Caco-2 (cell line): Measurements from ENCODE around the gene FUBP3. TPM values are rescaled to one million over a fixed set of nuclear protein-coding genes. Genes with fewer than 3 reads are reported as not detected.
A peak's percentile ranks its signal among the peaks of the same experiment; 100 is the strongest.

Experiments
- BruUV-seq: library from RNA; stranded (reverse); fragments of 400-500 nt; replicated peaks from 2 replicates; lab custom pipeline; 2021; lab: Mats Ljungman, UMichigan
- CTCF ChIA-PET: fragments of 300-600 bp; sonication (Branson Sonifier 250); formaldehyde crosslinking; loops from one replicate; lab custom pipeline; 2022; ENCODE audit warnings: antibody characterized with exemption; lab: Charles Lee
- POLR2A ChIA-PET: fragments of 300-600 bp; sonication (Branson Sonifier 250); formaldehyde crosslinking; loops from one replicate; lab custom pipeline; 2022; ENCODE audit warnings: antibody characterized with exemption; lab: Charles Lee
- DNase-seq, 2 experiments: peaks; one replicate each; pipeline versions ENCODE4 v3.0.0 to v3.0.0-alpha.2; 2020 to 2022
- H3K27me3 ChIP-seq: replicated peaks from 2 replicates; pipeline ENCODE4 v1.6.0; 2011; ENCODE audit warnings: low read length; ENCODE audit not compliant: control insufficient read depth, insufficient read depth
- H3K36me3 ChIP-seq: 2 replicates; pipeline ENCODE4 v1.5.1; 2011; ENCODE audit warnings: low read length; ENCODE audit not compliant: control insufficient read depth, insufficient read depth
- H3K4me1 ChIP-seq: fragments of 250-450 bp; sonication (Bioruptor Pico); 2 replicates; pipeline ENCODE4 v1.5.1; 2020; ENCODE audit warnings: mild to moderate bottlenecking
- H3K4me3 ChIP-seq: 2 replicates; pipeline ENCODE4 v1.5.1; 2011; ENCODE audit warnings: low read depth, mild to moderate bottlenecking, control low read depth, low read length
- H3K9me3 ChIP-seq: fragments of 250-450 bp; sonication (Bioruptor Pico); 2 replicates; pipeline ENCODE4 v1.5.1; 2020; ENCODE audit warnings: mild to moderate bottlenecking, moderate library complexity
- H3K27ac Mint-ChIP-seq: one replicate; pipeline ENCODE4 v1.8.0; 2022; ENCODE audit warnings: mixed read lengths; ENCODE audit not compliant: unreplicated experiment
- H3K27me3 Mint-ChIP-seq: one replicate; pipeline ENCODE4 v1.8.0; 2022; ENCODE audit warnings: mixed read lengths; ENCODE audit not compliant: insufficient read depth, unreplicated experiment
- H3K36me3 Mint-ChIP-seq: one replicate; pipeline ENCODE4 v1.8.0; 2022; ENCODE audit warnings: mild to moderate bottlenecking, mixed read lengths; ENCODE audit not compliant: insufficient read depth, unreplicated experiment
- H3K4me1 Mint-ChIP-seq: one replicate; pipeline ENCODE4 v1.8.0; 2022; ENCODE audit warnings: low read depth, mixed read lengths; ENCODE audit not compliant: unreplicated experiment
- H3K4me3 Mint-ChIP-seq: one replicate; pipeline ENCODE4 v1.8.0; 2022; ENCODE audit warnings: mild to moderate bottlenecking, moderate library complexity, mixed read lengths; ENCODE audit not compliant: unreplicated experiment
- H3K9me3 Mint-ChIP-seq: one replicate; pipeline ENCODE4 v1.8.0; 2022; ENCODE audit warnings: mixed read lengths; ENCODE audit not compliant: unreplicated experiment
- CTCF ChIP-seq, 2 experiments: fragments of 200-600 bp in 1 of 2; IDR thresholded peaks; 1 replicate in 1 of 2; 2 replicates in 1 of 2; pipeline versions ENCODE4 v1.5.1 to v1.8.0; 2011 to 2022; ENCODE audit warnings: antibody characterized with exemption in 1 of 2, control low read depth in 1 of 2, inconsistent platforms in 1 of 2, low read depth in 1 of 2, low read length in 1 of 2, mild to moderate bottlenecking in 1 of 2, moderate library complexity in 1 of 2; ENCODE audit not compliant: insufficient read depth in 1 of 2, severe bottlenecking in 1 of 2, unreplicated experiment in 1 of 2
- intact Hi-C: fragments of 100-400 bp; cut with micrococcal nuclease; formaldehyde crosslinking; loops from one replicate; pipeline ENCODE4 v1.10.0; 2022; ENCODE audit not compliant: unreplicated experiment
- total RNA-seq: library from RNA; stranded (reverse); gene quantifications from 2 replicates; pipeline ENCODE4 v1.2.3, GENCODE V29; 2022

The FUBP3 gene
- total RNA-seq, 1 experiment from 2014 or later, result 76.1 TPM

GRCh38 chr9:130532426-130533080, 46.8 kb upstream of the FUBP3 start:
- H3K9me3 ChIP-seq, result no peaks in the 10 kb centered on the region
- no peak overlapping the region for H3K4me3 ChIP-seq
- Mint-ChIP-seq H3K27me3 (peaks cover 10% of the 10 kb centered on the region), H3K36me3 (no peaks in the 10 kb centered on the region), H3K4me3 (no peak overlapping the region), H3K27ac (no peak overlapping the region), H3K4me1 (no peaks in the 10 kb centered on the region), H3K9me3 (no peaks in the 10 kb centered on the region)
- no TSS peak for BruUV-seq
- DNase-seq, result peak in 1 of 2 experiments; percentile 57
- H3K36me3 ChIP-seq, result no peaks in the 10 kb centered on the region
- no peaks in the 10 kb centered on the region for H3K27me3 ChIP-seq
- H3K4me1 ChIP-seq, result no peaks in the 10 kb centered on the region
- intact Hi-C loops, result no loop called here
- TF ChIP-seq CTCF (IDR thresholded peaks at IDR 0.05; ENCODE audit: insufficient read depth in 1 of 2, low read depth in 1 of 2, low read length in 1 of 2, severe bottlenecking in 1 of 2, unreplicated experiment in 1 of 2), result no peak
- POLR2A ChIA-PET, result no interaction called here
- CTCF ChIA-PET, result no interaction called here

GRCh38 chr9:130535818-130536521, 43.4 kb upstream of the FUBP3 start:
- H3K4me1 ChIP-seq, result no peaks in the 10 kb centered on the region
- intact Hi-C loops, result no loop called here
- ChIA-PET CTCF (interaction anchor here (0.6 kb wide), 1 partner anchor 14 kb away, joined by 4 read pairs; no protein-coding TSS in a partner anchor), POLR2A (no interaction called here)
- H3K4me3 ChIP-seq, result no peak overlapping the region
- no peaks in the 10 kb centered on the region for H3K9me3 ChIP-seq
- H3K4me3 Mint-ChIP-seq, result no peak overlapping the region
- H3K27me3 Mint-ChIP-seq, result peaks cover 19% of the 10 kb centered on the region
- H3K4me1 Mint-ChIP-seq, result peaks cover 6% of the 10 kb centered on the region
- H3K36me3 ChIP-seq, result no peaks in the 10 kb centered on the region
- H3K9me3 Mint-ChIP-seq, result no peaks in the 10 kb centered on the region
- no peaks in the 10 kb centered on the region for H3K36me3 Mint-ChIP-seq
- H3K27ac Mint-ChIP-seq, result no peak overlapping the region
- no peak for DNase-seq
- TF ChIP-seq CTCF (IDR thresholded peaks at IDR 0.05; ENCODE audit: insufficient read depth in 1 of 2, low read depth in 1 of 2, low read length in 1 of 2, severe bottlenecking in 1 of 2, unreplicated experiment in 1 of 2), result no peak
- no peaks in the 10 kb centered on the region for H3K27me3 ChIP-seq
- BruUV-seq, result no TSS peak

- no peak for TF ChIP-seq CTCF (IDR thresholded peaks at IDR 0.05; ENCODE audit: insufficient read depth in 1 of 2, low read depth in 1 of 2, low read length in 1 of 2, severe bottlenecking in 1 of 2, unreplicated experiment in 1 of 2)
- BruUV-seq, result no TSS peak
- H3K27me3 Mint-ChIP-seq, result peaks cover 19% of the 10 kb centered on the region
- H3K4me3 ChIP-seq, result no peak overlapping the region
- no peaks in the 10 kb centered on the region; the same call in 1 of the 2 replicates for H3K27me3 ChIP-seq
- no peaks in the 10 kb centered on the region for H3K4me1 ChIP-seq
- no peaks in the 10 kb centered on the region for H3K9me3 ChIP-seq
- H3K4me1 Mint-ChIP-seq, result peaks cover 6% of the 10 kb centered on the region
- H3K36me3 ChIP-seq, result no peaks in the 10 kb centered on the region
- H3K9me3 Mint-ChIP-seq, result no peaks in the 10 kb centered on the region
- no peak overlapping the region for H3K27ac Mint-ChIP-seq
- intact Hi-C loops, result no loop called here
- CTCF ChIA-PET, result interaction anchor here (0.6 kb wide), 1 partner anchor 9 kb away, joined by 3 read pairs; no protein-coding TSS in a partner anchor
- POLR2A ChIA-PET, result no interaction called here
- DNase-seq, result no peak
- H3K36me3 Mint-ChIP-seq, result no peaks in the 10 kb centered on the region
- no peak overlapping the region for H3K4me3 Mint-ChIP-seq
These were observed 42.7 kb upstream of the FUBP3 start for GRCh38 chr9:130536701-130537107.
